ENCODE data around the gene TBC1D25. TPM values are rescaled to one million over a fixed set of nuclear protein-coding genes. Genes with fewer than 3 reads are reported as not detected.

Gene TBC1D25
- total RNA-seq, 2 donors from 2014 or later = 8.1 to 11.6 TPM

- no peaks in the 10 kb centered on the region for H3K9me3 ChIP-seq
- no peak overlapping the region for H3K27ac ChIP-seq
- intact Hi-C loops (cut with DNase I) = no loop called here
- no peaks in the 10 kb centered on the region for H3K4me1 ChIP-seq
- DNase-seq = no peak
- H3K4me3 ChIP-seq = peak overlapping the region; percentile 60
- no peaks in the 10 kb centered on the region for H3K36me3 ChIP-seq
- peak overlapping the region; percentile 52 to 82 for H3K9ac ChIP-seq (ENCODE audit: low read depth in 2 of 2, low read length in 2 of 2)
- no peaks in the 10 kb centered on the region for H3K27me3 ChIP-seq
- no peak for TF ChIP-seq CTCF (IDR thresholded peaks at IDR 0.05)
Observed at GRCh38 chrX:48575642-48576041, 36.1 kb downstream of the TBC1D25 start.

GRCh38 chrX:48576108-48576507 lies 36.6 kb downstream of the TBC1D25 start:
- no peak overlapping the region for H3K27ac ChIP-seq
- H3K27me3 ChIP-seq = no peaks in the 10 kb centered on the region
- H3K4me3 ChIP-seq = no peak overlapping the region
- no peaks in the 10 kb centered on the region for H3K9me3 ChIP-seq
- intact Hi-C loops (cut with DNase I) = no loop called here
- no peak overlapping the region for H3K9ac ChIP-seq (ENCODE audit: low read depth in 2 of 2, low read length in 2 of 2)
- H3K36me3 ChIP-seq = no peaks in the 10 kb centered on the region
- H3K4me1 ChIP-seq = no peaks in the 10 kb centered on the region
- TF ChIP-seq CTCF (IDR thresholded peaks at IDR 0.05) = no peak
- DNase-seq = no peak

GRCh38 chrX:48578661-48579128 lies 39.2 kb downstream of the TBC1D25 start:
- intact Hi-C loops (cut with DNase I) = no loop called here
- no peak for TF ChIP-seq CTCF (IDR thresholded peaks at IDR 0.05)
- no peak overlapping the region for H3K9ac ChIP-seq (ENCODE audit: low read depth in 2 of 2, low read length in 2 of 2)
- H3K27me3 ChIP-seq = no peaks in the 10 kb centered on the region
- H3K4me3 ChIP-seq = no peak overlapping the region
- no peaks in the 10 kb centered on the region for H3K4me1 ChIP-seq
- no peak overlapping the region for H3K27ac ChIP-seq
- H3K36me3 ChIP-seq = no peaks in the 10 kb centered on the region
- DNase-seq = no peak
- no peaks in the 10 kb centered on the region for H3K9me3 ChIP-seq

GRCh38 chrX:48579259-48579658 lies 39.7 kb downstream of the TBC1D25 start:
- intact Hi-C loops (cut with DNase I) = no loop called here
- no peak for DNase-seq
- Histone ChIP-seq H3K27me3 (no peaks in the 10 kb centered on the region), H3K36me3 (no peaks in the 10 kb centered on the region), H3K9me3 (no peaks in the 10 kb centered on the region), H3K9ac (ENCODE audit: low read depth in 2 of 2, low read length in 2 of 2) (no peak overlapping the region), H3K4me1 (no peaks in the 10 kb centered on the region), H3K4me3 (no peak overlapping the region), H3K27ac (no peak overlapping the region)
- no peak for TF ChIP-seq CTCF (IDR thresholded peaks at IDR 0.05)

GRCh38 chrX:48580662-48581061 lies 41.1 kb downstream of the TBC1D25 start:
- no peak for TF ChIP-seq CTCF (IDR thresholded peaks at IDR 0.05)
- intact Hi-C loops (cut with DNase I) = no loop called here

More at GRCh38 chrX:48580662-48581061, 41.1 kb downstream of the TBC1D25 start:
- Histone ChIP-seq H3K9me3 (no peaks in the 10 kb centered on the region), H3K9ac (ENCODE audit: low read depth in 2 of 2, low read length in 2 of 2) (no peak overlapping the region), H3K36me3 (no peaks in the 10 kb centered on the region), H3K27ac (no peak overlapping the region), H3K27me3 (no peaks in the 10 kb centered on the region), H3K4me3 (no peak overlapping the region), H3K4me1 (no peaks in the 10 kb centered on the region)
- DNase-seq = no peak
